MM.1S (cell line): ENCODE results near the gene PLXND1.

Experiments
- EZH2 ChIP-seq: fragments of 300-600 bp; sonication (generic); optimal IDR thresholded peaks from 2 replicates; pipeline ENCODE3; 2017; ENCODE audit warnings: low read depth, mild to moderate bottlenecking, antibody characterized with exemption, low read length, mixed read lengths
- EZH2phosphoT487 ChIP-seq: fragments of 300-600 bp; sonication (generic); IDR thresholded peaks from 2 replicates; pipeline ENCODE4 v1.6.1; 2018; ENCODE audit warnings: antibody characterized with exemption, low read length
- TF ChIP-seq, protein P1 (sequence below): fragments of 300-600 bp; sonication (generic); IDR thresholded peaks from 2 replicates; pipeline ENCODE4 v1.5.1; 2016; ENCODE audit warnings: antibody characterized with exemption, low read length, mixed read lengths

- TF ChIP-seq EZH2phosphoT487, result no peak
- TF ChIP-seq, protein P1, sequence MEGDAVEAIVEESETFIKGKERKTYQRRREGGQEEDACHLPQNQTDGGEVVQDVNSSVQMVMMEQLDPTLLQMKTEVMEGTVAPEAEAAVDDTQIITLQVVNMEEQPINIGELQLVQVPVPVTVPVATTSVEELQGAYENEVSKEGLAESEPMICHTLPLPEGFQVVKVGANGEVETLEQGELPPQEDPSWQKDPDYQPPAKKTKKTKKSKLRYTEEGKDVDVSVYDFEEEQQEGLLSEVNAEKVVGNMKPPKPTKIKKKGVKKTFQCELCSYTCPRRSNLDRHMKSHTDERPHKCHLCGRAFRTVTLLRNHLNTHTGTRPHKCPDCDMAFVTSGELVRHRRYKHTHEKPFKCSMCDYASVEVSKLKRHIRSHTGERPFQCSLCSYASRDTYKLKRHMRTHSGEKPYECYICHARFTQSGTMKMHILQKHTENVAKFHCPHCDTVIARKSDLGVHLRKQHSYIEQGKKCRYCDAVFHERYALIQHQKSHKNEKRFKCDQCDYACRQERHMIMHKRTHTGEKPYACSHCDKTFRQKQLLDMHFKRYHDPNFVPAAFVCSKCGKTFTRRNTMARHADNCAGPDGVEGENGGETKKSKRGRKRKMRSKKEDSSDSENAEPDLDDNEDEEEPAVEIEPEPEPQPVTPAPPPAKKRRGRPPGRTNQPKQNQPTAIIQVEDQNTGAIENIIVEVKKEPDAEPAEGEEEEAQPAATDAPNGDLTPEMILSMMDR, result no peak
- TF ChIP-seq EZH2, result no peak
These were observed 46.9 kb downstream of the PLXND1 start for GRCh38 chr3:129559565-129560079.
